Activated T-helper 1 cell treated with anti-CD3 and anti-CD28 coated beads, Interleukin-2, amount 50 U/mL, for 16 hours (primary cell): ENCODE measurements around the gene SEC11C.
A peak's percentile ranks its signal among the peaks of the same experiment; 100 is the strongest.
"Not testable (repeated sequence)": the region's sequence is repeated elsewhere in the genome, so short reads cannot be mapped to it uniquely, and the experiment has no call there.

Experiments used
- DNase-seq, 2 donors: peaks; one replicate each; pipeline ENCODE4 v3.0.0-alpha.2; 2020; ENCODE audit warnings: low read depth in 1 of 2, low spot score in 1 of 2

The SEC11C gene

DNA sequence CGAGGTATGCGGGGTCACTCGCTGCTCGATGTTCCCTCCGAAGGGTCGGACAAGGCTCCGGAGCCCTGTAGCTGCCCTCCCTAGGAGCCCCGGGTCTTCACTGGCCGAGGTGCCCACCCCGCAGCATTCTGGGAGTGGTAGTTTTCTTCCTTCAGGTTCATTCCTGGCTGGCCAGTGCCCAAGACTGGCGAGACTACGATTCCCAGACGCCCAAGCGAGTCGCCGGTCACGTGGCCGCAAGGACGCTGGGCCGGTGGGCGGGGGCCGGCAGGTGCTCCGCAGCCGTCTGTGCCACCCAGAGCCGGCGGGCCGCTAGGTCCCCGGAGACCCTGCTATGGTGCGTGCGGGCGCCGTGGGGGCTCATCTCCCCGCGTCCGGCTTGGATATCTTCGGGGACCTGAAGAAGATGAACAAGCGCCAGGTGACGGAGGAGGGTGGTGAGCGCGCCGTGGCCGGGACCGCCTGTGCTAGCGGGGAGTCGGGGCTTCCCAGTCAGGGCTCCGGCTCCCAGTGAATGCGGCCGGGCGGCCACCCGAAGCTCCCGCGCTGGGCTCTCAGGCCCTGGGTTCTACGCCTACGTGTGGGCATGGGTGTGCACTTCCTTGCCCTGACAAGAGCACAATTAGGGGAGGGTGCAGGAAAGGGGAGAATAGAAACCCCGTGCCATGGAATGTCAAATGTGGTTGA lies at the start of gene SEC11C:
SEC11C (plus strand) TSS at position 270 of the 687 bp plus-strand sequence; CDS start at position 335, 65 bp downstream.
- DNase-seq = peak; percentile 86 to 93

DNA sequence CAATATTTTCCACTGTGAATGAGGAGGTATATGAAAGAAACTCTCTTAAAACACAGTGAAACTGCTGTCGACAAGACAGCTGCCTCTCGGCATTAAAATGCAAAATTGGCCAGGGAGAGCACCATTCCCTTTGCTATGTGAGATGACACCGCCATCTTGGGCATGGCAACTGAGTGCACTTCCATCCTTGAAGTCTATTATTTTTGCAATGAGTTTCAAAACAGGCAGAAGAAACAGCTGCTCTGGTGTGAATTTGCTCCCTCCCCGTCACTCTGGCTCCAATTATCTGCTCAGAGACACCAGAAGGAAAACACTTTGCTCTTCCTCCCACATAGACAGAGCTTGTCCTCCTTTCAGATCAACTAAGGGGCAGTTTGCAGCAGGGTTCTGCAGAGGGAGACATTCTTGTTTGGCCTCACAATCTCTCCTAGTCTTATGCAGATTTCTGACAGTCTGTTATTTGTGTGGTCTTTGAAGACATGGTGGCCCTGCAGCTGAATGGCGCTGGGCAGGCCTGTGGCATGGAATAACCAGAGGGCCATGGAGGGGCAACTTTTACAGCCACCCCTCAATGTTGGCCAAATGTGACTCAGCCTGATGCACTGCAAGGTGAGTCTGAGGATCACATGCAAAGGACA lies 48.6 kb upstream of the SEC11C start:
- no peak for DNase-seq

DNA sequence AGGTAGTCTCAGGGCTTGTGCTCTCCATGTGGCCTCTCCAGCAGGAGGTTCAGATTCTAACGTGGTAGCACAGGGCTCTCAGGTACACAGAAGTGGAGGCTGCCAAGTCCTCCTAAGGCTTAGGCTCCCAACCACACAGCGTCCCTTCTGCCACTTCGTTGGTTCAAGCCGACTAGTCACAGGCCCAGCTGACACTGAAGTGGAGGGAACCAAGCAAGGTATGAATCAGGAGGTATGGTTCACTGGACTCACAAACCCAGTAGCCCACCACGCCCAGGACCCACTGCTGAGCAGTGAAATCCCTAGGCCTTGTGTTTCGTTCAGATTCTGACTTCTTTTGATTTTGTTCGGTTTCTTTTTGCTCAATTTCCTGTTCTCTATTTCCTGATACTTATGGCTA lies 46.0 kb upstream of the SEC11C start:
- no peak for DNase-seq

DNA sequence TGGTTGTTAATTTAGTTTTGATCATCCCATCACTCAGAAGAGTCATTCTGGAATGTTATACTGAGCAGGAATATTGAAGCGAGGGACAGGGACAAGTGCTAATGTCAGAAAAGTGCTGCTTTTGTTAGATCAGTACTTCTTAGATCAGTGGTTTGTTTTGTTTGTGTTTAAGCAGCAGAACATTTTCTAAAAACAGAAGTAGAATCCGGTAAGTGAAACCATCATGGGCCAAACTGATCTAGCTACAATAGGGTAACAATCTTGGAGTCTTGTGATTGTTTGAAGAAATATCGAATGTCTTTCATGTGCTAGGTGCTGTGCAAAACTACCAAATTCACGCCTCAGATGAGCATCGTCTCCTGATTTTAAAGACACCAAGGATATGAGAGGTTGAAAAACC lies 45.1 kb upstream of the SEC11C start:
- DNase-seq = no peak

DNA sequence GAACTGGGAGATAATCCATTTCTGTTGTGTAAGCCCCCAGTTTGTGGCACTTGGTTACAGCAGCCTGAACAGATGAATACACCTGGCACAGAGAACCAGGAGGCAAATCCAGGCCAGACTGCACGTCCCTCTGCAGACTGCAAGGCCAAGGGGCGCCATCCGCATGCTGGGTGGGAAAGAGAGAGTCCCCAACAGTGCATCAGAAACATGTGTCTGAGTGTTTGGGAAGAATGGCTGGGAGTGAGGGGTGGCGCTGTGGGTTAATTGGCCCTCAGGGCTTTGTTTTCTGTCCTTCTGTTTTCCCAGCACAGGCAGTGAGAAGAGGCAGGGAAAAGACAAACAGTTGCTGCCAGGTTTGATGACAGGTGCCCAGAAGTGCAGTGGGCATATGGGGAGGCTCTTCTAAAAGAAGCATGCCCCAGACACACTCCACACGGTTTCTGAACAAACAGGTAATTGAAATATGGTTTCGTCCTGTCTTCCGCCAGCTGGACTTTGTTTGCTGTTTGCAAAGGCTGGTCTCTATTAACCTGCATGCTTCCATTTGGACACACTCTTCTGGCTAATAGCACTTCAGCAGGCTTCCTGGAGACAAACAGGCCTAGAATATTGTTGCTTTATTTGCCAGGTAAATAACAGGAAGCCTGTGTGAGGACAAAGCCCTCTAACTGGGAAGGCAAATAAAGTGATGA lies 43.4 kb upstream of the SEC11C start:
- DNase-seq = no peak

DNA sequence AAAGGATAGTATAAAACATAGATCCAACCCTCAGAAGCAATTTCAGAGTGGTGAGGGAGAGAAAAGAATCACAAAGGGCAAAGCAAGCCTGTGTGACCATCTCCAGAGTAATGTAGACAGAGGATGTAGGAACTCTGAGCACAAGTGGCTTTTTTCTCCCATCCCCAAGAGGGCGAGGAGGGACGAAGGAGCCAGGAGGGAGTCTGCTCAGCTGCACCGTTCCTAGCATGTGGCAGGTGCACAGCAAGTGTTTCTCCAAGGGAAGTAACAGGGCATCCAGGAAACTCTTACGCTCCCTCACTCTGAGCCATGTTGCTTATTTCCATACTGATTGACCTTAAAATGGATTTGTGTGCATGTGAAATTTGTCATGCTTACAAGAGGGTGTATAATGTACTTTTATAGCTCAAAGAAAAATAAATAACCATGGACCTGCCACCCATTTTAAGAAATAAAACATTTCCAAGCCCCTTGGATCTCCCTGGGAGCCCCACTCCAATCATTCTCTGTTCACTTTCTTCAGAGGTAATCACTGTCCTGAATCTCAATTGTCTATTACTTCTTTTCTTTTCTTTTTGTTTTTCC lies 37.8 kb upstream of the SEC11C start:
- no peak for DNase-seq

DNA sequence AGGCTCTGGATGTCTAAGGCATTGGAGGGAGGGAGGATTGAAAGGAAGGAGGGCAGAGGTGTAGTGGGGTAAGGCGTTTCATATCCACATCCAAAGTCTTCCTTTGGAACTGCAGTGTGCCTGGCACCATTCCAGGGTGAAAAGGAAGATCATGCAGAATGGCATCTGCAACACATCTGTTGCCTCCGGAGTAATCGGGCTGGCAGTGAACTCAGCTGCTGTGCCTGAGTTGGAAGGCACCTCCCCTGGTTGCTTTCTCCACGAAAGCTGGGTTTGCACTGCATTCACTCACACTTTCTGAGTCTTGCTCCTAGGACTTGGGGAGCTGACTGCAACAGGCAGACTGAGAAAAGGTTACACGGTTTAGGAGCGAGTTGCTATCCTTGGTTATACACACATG lies 30.3 kb upstream of the SEC11C start:
- no peak for DNase-seq

DNA sequence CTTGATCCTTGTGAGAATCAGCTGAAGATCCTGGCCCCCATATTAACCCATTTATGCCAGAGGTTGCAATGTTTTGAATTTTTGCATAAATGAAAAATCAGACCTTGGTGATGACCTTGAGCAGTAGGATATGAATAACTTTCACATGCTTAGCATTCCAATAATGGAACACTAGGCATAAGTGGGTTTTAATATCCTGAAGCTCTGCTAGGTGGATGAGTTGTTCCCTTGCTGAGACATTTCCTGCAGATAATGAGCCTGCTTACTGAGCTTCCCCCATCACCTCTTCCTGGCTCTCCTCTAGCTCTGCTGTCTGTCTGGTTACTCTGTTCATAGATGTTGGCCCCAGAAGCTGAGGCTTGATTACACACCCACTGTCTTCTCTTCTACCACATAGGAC lies 25.5 kb upstream of the SEC11C start:
- DNase-seq = no peak

DNA sequence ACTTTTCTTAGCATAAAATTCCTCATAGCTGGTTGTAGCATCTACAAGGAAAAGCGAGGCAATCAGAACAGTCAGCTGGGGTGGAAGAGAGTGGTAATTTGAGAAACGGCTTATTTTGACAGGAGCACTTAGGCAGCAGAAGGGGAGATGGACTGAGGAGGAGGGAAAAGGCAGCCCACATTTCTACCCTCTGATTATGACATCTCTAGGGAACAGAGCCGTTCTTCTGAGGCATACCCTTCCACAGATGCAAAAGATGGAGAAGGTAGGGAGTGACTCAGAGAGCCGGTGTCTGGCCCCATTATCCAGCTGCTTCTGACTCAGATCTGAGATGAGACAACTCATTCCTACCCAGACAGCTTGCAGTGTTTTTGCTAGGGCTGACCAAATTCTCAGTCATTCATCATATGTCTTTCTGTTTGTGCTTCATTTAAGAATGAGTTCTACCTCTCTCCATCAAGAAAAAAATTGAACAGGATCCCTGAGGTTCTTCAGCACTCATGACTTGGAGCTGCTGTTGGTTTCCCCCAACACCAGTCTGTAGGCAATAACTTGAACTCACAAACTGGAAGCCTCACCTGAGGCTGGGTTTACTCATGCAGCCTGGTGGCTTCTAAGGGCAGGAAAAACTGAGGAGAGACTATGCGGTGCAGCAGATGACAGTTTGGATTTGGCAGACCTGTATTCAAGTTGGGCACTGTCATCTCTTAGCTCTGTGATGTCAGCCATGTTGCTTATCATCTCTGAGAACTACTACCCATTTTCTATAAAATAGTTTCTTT lies 15.9 kb upstream of the SEC11C start:
- no peak for DNase-seq

DNA sequence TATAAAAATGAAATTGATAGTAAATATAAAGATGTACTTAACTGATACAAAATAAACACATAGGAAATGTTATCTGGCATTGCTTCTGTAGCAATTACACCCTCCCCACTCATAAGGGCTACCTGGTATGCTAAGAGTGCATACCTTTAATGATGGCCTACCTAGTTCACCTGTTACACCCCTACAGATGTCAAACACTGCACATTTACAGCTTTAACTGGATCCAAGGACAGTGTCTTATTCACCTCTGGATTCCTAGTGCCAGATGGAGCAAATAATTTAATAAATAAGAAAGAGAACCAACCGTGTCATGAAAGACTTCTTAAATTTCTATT lies 15.3 kb upstream of the SEC11C start:
- DNase-seq = no peak

DNA sequence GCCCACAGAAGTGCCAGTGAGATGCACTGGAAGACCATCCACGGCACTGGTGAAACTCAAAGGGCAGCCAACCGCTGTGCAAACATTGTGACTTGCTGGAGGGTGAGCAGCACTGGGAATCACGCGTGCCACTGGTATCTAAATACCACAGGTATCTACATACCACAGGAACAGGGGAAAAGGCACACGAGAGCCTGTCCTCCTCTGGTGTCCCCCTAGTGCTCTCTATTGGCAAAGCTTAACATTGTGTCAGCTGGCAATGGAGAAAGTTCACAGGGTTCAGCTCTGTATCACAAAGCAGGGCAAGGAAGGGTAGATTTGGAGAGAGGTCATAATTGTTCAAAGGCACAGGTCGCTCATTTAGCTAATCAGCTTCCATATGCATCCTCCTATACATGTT lies 12.6 kb upstream of the SEC11C start:
- DNase-seq = no peak

DNA sequence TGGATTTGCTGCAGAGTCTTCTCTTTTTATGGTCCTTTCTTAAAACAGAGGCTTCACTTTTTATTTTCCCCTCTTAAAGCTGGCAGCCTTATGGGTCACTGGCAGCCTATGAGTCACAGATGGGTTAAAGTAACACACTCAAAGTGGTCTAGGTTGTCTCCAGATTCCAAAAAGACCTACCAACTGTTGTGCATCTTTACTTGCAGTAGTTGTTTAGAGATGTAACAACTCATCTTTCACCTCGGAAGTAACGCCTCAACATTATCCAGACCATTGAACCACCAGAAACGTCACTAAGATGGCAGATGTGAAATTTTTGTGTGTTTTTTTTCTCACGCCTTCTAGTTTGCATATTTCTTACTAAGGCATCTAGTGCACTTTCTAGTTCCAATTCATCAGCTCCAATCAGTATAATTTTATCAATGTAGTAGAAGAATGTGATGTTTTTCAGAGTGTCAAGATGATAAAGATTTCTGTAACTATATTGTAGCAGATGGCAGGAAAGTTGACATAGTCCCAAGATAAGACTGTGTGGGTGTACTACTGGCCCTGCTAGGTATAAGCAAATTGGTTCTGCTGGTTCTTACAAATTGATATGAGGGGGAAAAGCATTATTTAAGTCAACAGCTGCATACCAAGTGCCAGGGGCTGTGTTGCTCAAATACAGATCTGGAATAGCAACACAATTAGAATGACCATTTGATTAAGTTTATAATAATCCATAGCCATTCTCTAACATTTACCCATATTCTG lies 9.6 kb upstream of the SEC11C start:
- no peak for DNase-seq

DNA sequence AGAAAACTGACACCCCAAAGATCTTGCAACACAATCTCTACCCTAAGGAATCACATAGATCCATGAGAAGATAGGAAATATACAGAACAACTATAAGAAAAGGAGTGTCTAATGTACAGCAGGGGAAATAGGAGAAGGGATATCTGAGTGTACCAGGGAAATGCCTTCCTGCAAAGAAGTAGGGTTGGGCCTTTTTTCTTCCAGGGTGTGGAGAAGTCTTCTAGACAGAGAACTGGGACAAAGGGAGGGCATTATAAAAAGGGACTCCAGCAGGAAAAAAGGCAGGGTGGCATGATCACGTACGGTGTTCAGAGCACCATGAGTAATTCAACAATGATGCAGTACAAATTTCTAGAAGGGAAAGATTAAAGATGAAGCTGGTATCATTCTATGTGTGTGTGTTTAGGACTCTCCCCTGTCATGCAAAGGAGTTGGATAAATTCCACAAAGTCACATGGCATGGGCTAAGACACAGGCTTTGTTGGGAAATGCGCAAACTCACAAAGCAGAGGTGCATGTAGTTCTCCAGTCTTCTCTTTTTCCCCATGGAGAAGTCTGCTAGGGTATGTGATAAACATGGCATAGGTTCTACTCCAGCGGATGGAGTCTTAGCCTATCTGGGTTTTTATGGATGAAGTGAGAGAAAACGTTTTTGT lies 6.7 kb upstream of the SEC11C start:
- DNase-seq = no peak

DNA sequence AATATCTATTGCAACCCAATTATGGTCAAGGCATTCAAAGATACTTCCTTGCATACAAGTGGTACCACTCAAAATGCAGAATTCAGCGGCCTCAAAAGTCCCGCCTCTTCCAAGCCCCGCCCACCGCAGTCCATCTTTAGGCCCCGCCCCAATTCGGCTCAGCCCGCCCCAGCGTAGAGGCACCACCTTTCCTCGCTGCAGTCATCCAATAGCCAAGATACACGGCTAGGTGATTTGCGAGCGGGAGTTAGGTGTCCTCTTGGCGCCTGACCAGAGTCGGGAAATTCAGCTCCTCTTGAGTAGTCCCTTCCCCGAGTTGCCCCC lies 431 bp upstream of the SEC11C start:
- DNase-seq = peak; percentile 84

DNA sequence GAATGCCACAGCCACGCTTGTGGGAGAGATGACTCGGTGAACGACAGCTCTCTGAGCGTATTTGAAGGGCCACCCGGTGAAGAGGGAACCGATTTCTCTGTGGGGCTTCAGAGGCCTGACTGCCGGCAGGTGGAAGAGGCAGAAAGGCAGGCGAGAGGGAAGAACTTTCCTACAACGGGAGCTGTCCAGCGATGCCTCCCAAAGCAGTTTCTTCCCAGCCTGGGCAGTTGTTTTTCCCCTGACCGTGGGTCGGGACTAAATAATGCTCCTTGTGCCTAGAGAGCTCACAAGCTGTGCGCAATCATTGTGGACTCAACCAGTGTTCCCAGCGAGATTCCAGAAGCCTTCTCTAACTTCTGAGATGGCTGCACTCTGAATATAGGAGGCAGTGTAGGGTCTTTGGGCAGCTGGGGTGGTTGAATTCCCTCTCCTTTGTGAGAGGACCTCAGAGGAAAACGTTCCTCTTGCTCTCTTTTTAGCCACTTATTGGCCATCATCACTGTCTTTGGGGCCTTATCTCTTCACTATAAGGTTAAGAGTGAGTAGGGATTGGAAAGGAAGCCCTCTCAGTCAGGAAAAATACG lies 710 bp downstream of the SEC11C start:
- DNase-seq = no peak

DNA sequence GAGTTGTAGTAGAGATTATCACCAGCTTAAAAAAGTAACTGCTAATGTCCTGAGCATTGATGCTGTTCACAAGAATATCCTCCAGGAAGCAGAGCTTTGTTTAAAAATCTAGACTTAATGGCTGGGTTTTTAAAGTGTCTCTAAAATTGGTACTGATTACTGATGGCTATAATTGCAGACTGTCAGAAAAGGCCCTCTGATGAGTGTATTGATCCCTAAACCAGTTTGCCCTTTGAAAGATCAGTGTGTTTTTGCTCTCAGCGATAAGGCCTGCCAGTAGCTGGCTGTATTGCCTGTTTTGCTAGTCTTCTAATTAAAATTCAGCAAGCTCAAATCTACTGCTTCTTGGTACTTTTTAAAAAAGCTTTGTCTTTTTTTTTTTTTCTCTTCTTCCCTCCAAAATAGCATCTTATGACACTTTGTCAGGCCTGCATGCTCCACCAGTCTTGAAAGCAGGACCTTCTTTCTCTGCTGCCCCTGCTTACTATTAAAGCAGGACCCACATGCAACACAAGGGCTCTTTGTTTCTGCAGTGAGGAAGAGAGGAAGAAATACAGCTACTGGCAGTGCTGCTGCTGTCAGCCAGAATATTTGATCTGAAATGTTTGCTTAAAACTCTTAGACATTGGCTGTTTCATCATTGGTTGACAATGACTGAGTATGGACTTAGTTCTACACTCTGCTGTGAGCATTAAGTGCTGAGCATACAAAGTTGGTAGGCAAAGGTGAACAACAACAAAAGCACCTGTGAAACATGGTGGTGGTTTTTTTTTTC lies 1.8 kb downstream of the SEC11C start:
- DNase-seq = no peak

DNA sequence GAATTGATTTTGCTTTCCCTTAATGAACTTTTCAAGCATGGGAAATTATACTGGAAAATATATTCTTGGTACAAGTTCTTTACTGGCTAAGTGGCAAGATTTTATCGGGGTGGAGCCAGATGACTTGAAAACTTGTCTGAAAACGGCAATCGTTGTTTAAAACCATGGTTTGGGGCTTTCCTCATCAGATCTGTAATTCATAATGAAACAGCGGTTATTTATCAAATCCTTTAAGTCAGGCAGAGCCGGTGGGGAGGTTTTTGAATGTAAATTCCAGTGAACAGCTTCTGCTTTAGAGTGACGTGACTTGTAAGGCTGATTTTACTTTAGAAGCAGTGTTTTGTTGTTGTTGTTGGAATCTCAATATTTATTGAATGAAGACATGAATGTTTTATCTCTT lies 2.6 kb downstream of the SEC11C start:
- no peak for DNase-seq

DNA sequence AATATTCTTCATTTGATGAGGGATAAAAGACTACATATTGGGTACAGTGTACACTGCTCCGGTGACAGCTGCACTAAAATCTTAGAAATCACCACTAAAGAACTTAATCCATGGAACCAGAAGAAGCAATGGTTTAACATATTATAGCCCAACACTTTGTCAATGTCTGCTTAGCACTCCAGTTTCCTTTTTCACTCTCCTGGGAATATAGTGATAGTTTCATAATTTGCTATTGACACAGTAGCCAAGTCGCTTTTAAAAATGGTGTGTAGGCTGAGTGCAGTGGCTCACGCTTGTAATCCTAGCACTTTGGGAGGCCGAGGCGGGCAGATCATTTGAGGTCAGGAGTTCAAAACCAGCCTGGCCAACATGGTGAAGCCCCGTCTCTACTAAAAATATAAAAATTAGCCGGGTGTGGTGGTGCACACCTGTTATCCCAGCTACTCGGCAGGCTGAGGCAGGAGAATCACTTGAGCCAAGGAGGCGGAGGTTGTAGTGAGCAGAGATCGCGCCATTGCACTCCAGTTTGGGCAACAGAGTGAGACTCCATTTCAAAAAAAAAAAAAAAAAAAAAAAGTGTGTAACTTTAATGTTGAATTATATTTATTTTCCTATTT lies 3.2 kb downstream of the SEC11C start:
- DNase-seq = not testable (repeated sequence)

DNA sequence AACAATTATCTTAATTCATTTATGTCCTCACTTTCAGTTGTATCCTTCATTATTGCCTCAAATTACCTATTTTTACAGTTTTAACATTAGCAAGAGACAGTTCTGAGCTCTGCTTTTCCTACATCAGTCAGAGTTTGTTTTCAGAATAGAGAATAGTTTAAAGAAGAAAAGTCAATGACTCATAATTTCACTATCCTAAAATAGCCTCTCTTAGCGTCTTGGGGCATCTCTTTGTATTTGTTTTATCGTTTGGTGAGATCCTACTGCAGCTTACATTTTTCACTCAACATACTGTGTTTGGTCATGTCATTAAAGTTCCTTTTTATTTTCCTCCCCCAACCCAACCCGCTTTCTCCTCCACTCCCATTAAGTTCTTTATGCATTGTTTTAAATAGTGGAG lies 3.8 kb downstream of the SEC11C start:
- no peak for DNase-seq
